Astrocyte of the cerebellum (primary cell): ENCODE results near the gene PIGP.

Source experiments
- DNase-seq: peaks from one replicate; pipeline ENCODE4 v3.0.0-alpha.2; 2011; ENCODE audit warnings: low read depth
- H3K4me3 ChIP-seq: 2 replicates; pipeline ENCODE4 v1.5.1; 2011; ENCODE audit warnings: mild to moderate bottlenecking, low read depth, low read length, moderate library complexity
- in situ Hi-C: cut with HindIII; loops from 2 replicates; pipeline ENCODE4 v1.10.0; 2017; ENCODE audit warnings: low sequenced_read_pairs
- TF ChIP-seq, protein P1 (sequence below): IDR thresholded peaks from 2 replicates; pipeline ENCODE4 v1.5.1; 2012; ENCODE audit warnings: low read length, low read depth, moderate library complexity, mild to moderate bottlenecking; ENCODE audit errors: missing control alignments

PIGP gene

DNA sequence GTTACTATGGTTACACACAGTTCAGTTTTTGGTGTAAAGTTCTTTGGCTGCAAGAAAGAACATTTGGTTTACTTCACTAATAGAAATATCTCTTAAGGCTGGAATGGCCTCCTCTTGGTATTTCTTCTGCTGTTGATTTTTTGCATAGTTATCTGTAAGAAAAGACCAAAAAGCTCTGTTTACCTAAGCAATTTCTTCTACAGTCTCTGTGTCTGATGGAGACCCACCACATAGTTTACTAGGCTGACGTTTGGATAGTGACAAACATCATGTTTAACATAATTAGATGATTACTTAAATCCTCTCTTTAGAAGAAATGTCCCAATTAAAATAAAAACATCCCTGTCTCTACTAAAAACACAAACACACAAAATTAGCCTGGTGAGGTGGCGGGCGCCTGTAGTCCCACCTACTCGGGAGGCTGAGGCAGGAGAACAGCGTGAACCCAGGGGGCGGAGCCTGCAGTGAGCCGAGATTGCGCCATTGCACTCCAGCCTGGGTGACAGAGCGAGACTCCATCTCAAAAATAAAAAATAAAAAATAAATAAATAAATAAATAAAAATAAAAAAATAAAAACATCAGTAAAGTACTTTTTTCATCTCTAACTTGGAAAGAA is 7.2 kb downstream of the PIGP start:
- in situ Hi-C loops: no loop called here
- H3K4me3 ChIP-seq: no peak overlapping the region
- TF ChIP-seq, protein P1, sequence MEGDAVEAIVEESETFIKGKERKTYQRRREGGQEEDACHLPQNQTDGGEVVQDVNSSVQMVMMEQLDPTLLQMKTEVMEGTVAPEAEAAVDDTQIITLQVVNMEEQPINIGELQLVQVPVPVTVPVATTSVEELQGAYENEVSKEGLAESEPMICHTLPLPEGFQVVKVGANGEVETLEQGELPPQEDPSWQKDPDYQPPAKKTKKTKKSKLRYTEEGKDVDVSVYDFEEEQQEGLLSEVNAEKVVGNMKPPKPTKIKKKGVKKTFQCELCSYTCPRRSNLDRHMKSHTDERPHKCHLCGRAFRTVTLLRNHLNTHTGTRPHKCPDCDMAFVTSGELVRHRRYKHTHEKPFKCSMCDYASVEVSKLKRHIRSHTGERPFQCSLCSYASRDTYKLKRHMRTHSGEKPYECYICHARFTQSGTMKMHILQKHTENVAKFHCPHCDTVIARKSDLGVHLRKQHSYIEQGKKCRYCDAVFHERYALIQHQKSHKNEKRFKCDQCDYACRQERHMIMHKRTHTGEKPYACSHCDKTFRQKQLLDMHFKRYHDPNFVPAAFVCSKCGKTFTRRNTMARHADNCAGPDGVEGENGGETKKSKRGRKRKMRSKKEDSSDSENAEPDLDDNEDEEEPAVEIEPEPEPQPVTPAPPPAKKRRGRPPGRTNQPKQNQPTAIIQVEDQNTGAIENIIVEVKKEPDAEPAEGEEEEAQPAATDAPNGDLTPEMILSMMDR: no peak
- DNase-seq: no peak

DNA sequence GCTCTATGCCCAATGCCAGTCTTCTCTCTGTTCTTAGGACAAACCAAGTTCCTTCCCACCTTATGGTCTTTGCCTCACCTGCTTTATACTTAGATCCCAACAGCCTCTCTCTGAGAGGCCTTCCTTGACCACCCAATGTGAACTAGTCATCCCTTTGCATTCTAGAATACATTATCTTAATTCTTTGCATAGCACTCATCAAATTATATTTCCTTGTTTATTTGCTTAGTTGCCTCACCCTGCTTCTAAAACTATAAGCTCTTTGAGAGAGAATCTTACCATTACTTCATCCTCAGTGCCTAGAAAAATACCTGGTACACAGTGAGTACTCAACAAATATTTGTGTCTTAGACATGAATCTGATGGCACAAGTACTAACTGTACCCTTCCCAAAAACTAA is 8.0 kb downstream of the PIGP start:
- DNase-seq: no peak
- TF ChIP-seq, protein P1: no peak
- in situ Hi-C loops: no loop called here
- no peak overlapping the region for H3K4me3 ChIP-seq

DNA sequence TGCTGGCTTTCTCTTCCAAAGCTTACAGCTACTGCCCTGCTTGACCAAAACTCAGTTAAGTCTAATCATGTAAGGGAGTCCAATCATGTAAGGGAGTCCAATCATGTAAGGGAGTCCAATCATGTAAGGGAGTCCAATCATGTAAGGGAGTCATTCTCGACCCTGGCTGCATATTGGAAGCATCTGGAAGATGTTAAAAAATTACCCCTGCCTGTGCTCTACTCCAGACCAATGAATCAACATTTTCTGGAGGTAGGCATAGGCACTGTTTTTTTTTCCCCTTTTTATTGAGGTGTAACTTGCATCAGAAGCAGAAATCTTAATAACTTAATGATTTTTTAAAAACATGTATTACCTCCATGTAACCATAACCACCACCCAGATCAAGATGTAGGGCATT is 9.4 kb downstream of the PIGP start:
- TF ChIP-seq, protein P1: no peak
- no peak for DNase-seq
- no peak overlapping the region for H3K4me3 ChIP-seq
- in situ Hi-C loops: no loop called here

DNA sequence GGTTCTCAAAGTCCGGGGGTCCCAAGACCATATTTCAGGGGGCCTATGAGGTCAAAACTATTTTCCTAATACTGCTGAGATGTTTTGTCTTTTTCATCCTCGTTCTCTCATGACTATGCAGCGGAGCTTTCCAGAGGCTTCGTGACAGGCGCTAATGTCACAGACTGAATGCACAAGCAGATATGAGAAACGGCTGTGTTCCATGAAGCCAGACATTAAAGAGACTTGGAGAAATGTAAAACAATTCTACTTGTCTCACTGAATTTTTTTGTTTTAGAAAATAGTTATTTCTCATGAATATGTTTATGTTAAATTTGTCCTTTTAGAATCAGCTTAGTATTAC is 10.3 kb downstream of the PIGP start:
- in situ Hi-C loops: no loop called here
- no peak overlapping the region for H3K4me3 ChIP-seq
- TF ChIP-seq, protein P1: no peak
- no peak for DNase-seq

DNA sequence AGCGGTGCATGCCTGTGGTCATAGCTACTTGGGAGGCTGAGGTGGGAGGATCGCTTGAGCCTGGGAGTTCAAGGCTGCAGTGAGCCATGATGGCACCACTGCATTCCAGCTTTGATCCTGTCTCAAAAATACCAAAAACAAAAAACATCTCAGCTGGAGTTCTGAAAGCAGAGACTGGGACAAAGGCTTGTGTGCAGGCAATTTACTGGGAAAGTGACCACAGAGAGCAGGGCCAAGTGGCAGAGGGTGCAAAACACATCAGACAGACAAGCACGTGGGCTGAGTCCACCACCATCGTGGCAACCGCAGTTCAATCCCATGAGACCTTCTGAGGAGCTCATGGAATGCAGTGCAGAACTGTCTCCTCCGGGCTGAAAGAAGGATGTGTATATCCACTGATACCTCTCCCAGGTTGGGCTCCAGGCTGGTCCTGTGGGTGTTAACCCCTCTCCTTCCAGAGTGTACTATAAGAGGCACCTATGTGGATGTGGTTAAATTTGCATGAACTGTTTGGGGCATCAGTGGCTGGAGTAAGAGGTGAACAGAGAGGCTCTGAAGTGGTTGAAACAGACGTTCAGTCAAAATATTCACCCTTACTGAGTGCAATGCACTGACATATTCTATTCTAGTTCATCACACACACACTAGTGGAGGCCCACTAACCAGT is 10.8 kb downstream of the PIGP start:
- in situ Hi-C loops: no loop called here
- H3K4me3 ChIP-seq: no peak overlapping the region
- peak; percentile 76 for DNase-seq
- TF ChIP-seq, protein P1: no peak

DNA sequence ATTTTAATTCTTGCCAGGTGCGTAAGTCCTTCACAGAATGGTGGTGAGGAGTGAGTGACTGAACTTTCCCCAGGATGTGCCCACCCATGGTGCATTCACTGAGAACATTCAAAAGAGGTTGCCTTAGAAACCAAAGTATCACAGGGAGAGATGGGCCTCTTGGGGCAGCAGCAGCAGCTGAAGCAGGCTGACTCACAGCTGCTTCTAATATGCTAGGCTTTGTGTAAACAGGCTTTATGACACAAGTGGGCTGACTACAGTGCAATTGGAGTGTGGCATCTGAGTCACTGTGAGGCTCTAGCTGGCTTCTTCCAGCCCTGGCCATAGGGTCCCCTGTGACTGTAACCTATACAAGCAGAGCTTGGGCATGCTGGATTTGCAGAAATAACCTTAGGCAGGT is 12.6 kb downstream of the PIGP start:
- TF ChIP-seq, protein P1: no peak
- DNase-seq: peak; percentile 88
- in situ Hi-C loops: no loop called here
- H3K4me3 ChIP-seq: no peak overlapping the region

DNA sequence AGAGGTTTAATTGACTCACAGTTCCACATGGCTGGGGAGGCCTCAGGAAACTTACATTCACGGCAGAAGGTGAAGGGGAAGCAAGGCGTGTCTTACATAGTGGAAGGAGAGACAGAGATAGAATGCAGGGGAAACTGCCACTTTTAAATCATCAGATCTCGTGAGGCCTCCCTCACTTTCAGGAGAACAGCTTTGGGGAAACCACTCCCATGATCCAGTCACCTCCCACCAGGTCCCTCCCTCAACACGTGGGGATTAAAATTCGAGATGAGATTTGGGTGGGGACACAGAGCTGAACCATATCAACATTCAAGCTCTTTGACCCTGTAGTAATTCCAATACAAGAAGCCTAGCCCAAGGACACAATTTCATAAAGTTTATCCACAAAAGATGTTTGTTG is 13.7 kb downstream of the PIGP start:
- DNase-seq: no peak
- no peak overlapping the region for H3K4me3 ChIP-seq
- in situ Hi-C loops: no loop called here
- TF ChIP-seq, protein P1: no peak
